ENCODE data around the gene DICER1.

DICER1 gene

DNA sequence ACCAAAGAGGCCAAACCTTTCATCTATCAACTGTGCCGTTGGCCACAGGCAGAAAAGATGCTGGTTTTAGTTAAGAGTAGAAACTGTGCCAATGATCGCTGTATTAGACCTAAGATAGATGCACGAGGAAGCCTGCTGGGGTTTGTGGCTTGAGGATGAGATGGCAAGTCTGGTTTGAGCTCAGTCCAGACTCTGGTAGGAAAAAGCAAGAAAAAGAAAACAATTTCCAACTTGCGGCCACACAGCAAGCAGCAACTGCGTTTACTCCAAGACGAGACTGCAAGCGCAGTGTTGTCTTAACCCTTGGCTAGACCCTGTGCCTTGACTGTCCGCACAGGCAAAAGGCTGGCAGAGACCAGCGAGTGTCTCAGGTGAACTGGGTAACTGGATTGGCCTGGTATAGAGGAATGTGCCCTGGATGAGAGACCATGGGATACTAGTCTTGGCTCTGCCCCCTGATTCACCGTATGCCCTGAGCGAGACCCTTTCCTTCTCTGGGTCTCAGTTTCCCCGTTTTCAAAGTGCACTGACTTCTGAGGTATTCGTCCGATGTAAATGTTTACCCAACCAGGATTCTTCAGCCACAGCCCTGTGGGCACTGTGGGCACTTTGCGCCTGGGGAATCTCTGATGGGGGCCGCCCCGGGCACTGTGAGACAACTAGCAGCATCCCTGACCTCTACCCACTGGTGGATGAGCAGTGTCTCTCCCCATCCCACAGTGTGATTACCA, 113.4 kb downstream of the DICER1 start:
- no peak overlapping the region for H3K9ac ChIP-seq (ENCODE audit: low read length)
- no peak overlapping the region for H2AFZ ChIP-seq (ENCODE audit: low read length)
- no peaks in the 10 kb centered on the region for H3K27me3 ChIP-seq (replicated peaks; ENCODE audit: insufficient read depth, low read length)
- H3K4me2 ChIP-seq (ENCODE audit: low read depth, low read length): no peak overlapping the region
- H3K79me2 ChIP-seq (ENCODE audit: low read length): no peaks in the 10 kb centered on the region
- no peaks in the 10 kb centered on the region for H3K9me3 ChIP-seq (replicated peaks; ENCODE audit: insufficient read depth, low read length)
- no peaks in the 10 kb centered on the region for H3F3A ChIP-seq (ENCODE audit: insufficient read depth, low read length)
- H3K36me3 ChIP-seq (replicated peaks; ENCODE audit: insufficient read depth, low read length): no peaks in the 10 kb centered on the region
- H4K20me1 ChIP-seq (ENCODE audit: insufficient read depth, low read length): no peaks in the 10 kb centered on the region
- no peaks in the 10 kb centered on the region for H3K4me1 ChIP-seq (ENCODE audit: low read length)
- H3K9me2 ChIP-seq (replicated peaks; ENCODE audit: insufficient read depth, low read length): no peaks in the 10 kb centered on the region
- DNase-seq: no peak
- no peak overlapping the region for H3K27ac ChIP-seq (ENCODE audit: low read length)
- TF ChIP-seq EZH2 (optimal IDR thresholded peaks at IDR 0.05; ENCODE audit: low read depth, low read length): no peak
- no peak for TF ChIP-seq EZH2phosphoT487 (IDR thresholded peaks at IDR 0.05; ENCODE audit: low read length)
- TF ChIP-seq, protein P1, sequence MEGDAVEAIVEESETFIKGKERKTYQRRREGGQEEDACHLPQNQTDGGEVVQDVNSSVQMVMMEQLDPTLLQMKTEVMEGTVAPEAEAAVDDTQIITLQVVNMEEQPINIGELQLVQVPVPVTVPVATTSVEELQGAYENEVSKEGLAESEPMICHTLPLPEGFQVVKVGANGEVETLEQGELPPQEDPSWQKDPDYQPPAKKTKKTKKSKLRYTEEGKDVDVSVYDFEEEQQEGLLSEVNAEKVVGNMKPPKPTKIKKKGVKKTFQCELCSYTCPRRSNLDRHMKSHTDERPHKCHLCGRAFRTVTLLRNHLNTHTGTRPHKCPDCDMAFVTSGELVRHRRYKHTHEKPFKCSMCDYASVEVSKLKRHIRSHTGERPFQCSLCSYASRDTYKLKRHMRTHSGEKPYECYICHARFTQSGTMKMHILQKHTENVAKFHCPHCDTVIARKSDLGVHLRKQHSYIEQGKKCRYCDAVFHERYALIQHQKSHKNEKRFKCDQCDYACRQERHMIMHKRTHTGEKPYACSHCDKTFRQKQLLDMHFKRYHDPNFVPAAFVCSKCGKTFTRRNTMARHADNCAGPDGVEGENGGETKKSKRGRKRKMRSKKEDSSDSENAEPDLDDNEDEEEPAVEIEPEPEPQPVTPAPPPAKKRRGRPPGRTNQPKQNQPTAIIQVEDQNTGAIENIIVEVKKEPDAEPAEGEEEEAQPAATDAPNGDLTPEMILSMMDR (IDR thresholded peaks at IDR 0.05; ENCODE audit: low read length): no peak
- H3K4me3 ChIP-seq (ENCODE audit: low read length): no peak overlapping the region

DNA sequence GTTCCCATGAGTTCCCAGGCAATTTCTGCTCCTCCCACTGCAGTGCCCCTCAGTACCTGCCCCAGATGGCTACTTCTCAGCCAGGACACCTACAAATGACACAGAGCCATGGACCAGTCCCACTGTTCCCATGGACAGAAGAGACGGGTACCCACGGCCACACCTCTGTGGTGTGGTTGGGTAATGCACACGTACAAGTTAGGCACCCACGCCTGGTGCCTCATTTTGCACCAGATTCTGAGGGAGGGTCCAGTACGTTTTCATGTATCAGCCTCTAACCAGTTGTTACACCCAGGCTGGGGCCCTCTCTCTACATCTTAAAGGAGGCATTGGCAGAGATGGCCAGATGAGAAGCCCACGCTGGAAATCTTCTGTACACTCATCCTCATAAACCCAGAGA, 114.0 kb downstream of the DICER1 start:
- Histone ChIP-seq H3K36me3 (replicated peaks; ENCODE audit: insufficient read depth, low read length) (no peaks in the 10 kb centered on the region), H2AFZ (ENCODE audit: low read length) (no peak overlapping the region), H3K79me2 (ENCODE audit: low read length) (no peaks in the 10 kb centered on the region), H3K4me2 (ENCODE audit: low read depth, low read length) (no peak overlapping the region), H3F3A (ENCODE audit: insufficient read depth, low read length) (no peaks in the 10 kb centered on the region), H3K9me3 (replicated peaks; ENCODE audit: insufficient read depth, low read length) (no peaks in the 10 kb centered on the region), H3K4me1 (ENCODE audit: low read length) (no peaks in the 10 kb centered on the region), H3K9ac (ENCODE audit: low read length) (no peak overlapping the region), H3K27ac (ENCODE audit: low read length) (no peak overlapping the region), H3K9me2 (replicated peaks; ENCODE audit: insufficient read depth, low read length) (no peaks in the 10 kb centered on the region), H3K4me3 (ENCODE audit: low read length) (no peak overlapping the region), H4K20me1 (ENCODE audit: insufficient read depth, low read length) (no peaks in the 10 kb centered on the region), H3K27me3 (replicated peaks; ENCODE audit: insufficient read depth, low read length) (no peaks in the 10 kb centered on the region)
- TF ChIP-seq EZH2phosphoT487 (IDR thresholded peaks at IDR 0.05; ENCODE audit: low read length) (no peak), EZH2 (optimal IDR thresholded peaks at IDR 0.05; ENCODE audit: low read depth, low read length) (no peak)
- TF ChIP-seq, protein P1 (IDR thresholded peaks at IDR 0.05; ENCODE audit: low read length): no peak
- no peak for DNase-seq

DNA sequence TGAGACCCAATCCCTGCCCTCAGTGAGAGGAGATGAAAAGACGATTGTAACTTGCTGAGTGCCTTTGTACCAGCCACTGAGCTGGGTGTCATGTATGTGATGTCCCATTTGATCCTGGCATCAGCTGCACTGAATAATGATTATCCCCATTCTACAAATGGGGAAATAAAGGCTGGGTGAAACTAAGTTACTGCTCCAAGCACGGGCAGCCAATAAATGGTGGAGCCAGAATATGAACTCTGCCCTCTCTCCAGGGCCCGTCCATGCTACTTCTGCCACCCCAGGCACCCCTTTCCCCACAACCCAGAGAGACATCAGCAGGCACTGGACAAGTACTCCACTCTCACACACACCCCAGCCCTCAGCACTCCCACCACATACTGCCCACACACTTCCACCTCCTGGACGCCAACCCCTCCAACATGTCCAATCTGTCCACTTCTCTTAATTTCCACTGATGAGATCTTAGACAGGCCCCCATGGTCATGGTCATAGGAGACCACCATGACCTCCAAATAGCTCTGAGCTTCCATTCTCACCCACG, 115.8 kb downstream of the DICER1 start:
- Histone ChIP-seq H3K4me2 (ENCODE audit: low read depth, low read length) (no peak overlapping the region), H3F3A (ENCODE audit: insufficient read depth, low read length) (no peaks in the 10 kb centered on the region), H2AFZ (ENCODE audit: low read length) (no peak overlapping the region), H3K27ac (ENCODE audit: low read length) (no peak overlapping the region), H3K9ac (ENCODE audit: low read length) (no peak overlapping the region), H3K27me3 (replicated peaks; ENCODE audit: insufficient read depth, low read length) (no peaks in the 10 kb centered on the region), H3K4me3 (ENCODE audit: low read length) (no peak overlapping the region), H3K79me2 (ENCODE audit: low read length) (no peaks in the 10 kb centered on the region), H4K20me1 (ENCODE audit: insufficient read depth, low read length) (no peaks in the 10 kb centered on the region), H3K36me3 (replicated peaks; ENCODE audit: insufficient read depth, low read length) (no peaks in the 10 kb centered on the region), H3K4me1 (ENCODE audit: low read length) (no peaks in the 10 kb centered on the region), H3K9me3 (replicated peaks; ENCODE audit: insufficient read depth, low read length) (no peaks in the 10 kb centered on the region), H3K9me2 (replicated peaks; ENCODE audit: insufficient read depth, low read length) (no peaks in the 10 kb centered on the region)
- TF ChIP-seq EZH2phosphoT487 (IDR thresholded peaks at IDR 0.05; ENCODE audit: low read length): no peak
- TF ChIP-seq, protein P1 (IDR thresholded peaks at IDR 0.05; ENCODE audit: low read length): no peak
- DNase-seq: no peak

Data from MM.1S (cell line).